IMR-90 (cell line): ENCODE measurements around the gene NTM. TPM values are rescaled to one million over a fixed set of nuclear protein-coding genes. Genes with fewer than 3 reads are reported as not detected.

Source experiments
- ATAC-seq: fragments of 200-7000 bp; cut with Tn5 transposase; 2 replicates; pipeline ENCODE4 v1.9.1; 2020; ENCODE audit warnings: low read depth, mild to moderate bottlenecking, moderate library complexity
- BruUV-seq: library from RNA; stranded (reverse); fragments of 400-500 nt; replicated peaks from 2 replicates; lab custom pipeline; 2021; lab: Mats Ljungman, UMichigan
- CTCF ChIA-PET: fragments of 300-600 bp; formaldehyde crosslinking; extraction: SDS; loops from one replicate; lab custom pipeline; 2021; ENCODE audit warnings: antibody characterized with exemption; lab: Yijun Ruan, JAX
- POLR2A ChIA-PET: fragments of 300-600 bp; sonication (Branson Sonifier 250); formaldehyde crosslinking; loops from one replicate; lab custom pipeline; 2022; ENCODE audit warnings: antibody characterized with exemption; ENCODE audit not compliant: unreplicated experiment; lab: Charles Lee
- DNase-seq: peaks from one replicate; pipeline ENCODE4 v3.0.0; 2013
- H2AFZ ChIP-seq: replicated peaks from 2 replicates; pipeline ENCODE3; 2013; ENCODE audit warnings: low read length, mild to moderate bottlenecking; ENCODE audit not compliant: poor library complexity
- H2AK5ac ChIP-seq: 2 replicates; pipeline ENCODE4 v1.6.1; 2013; ENCODE audit warnings: low read depth, low read length, inconsistent platforms
- H2AK9ac ChIP-seq: replicated peaks from 2 replicates; pipeline ENCODE3; 2013; ENCODE audit warnings: mild to moderate bottlenecking, low read depth, low read length, moderate library complexity; ENCODE audit not compliant: poor library complexity
- H2BK120ac ChIP-seq: 2 replicates; pipeline ENCODE4 v1.6.1; 2013; ENCODE audit warnings: low read depth, low read length, inconsistent platforms
- H2BK15ac ChIP-seq: 3 replicates; pipeline ENCODE4 v1.6.1; 2013; ENCODE audit warnings: low read depth, low read length, inconsistent platforms
- H2BK20ac ChIP-seq: 2 replicates; pipeline ENCODE4 v1.6.1; 2013; ENCODE audit warnings: low read depth, mild to moderate bottlenecking, inconsistent platforms, low read length, moderate library complexity
- H2BK5ac ChIP-seq: 2 replicates; pipeline ENCODE4 v1.6.1; 2013; ENCODE audit warnings: mild to moderate bottlenecking, low read depth, low read length, inconsistent platforms; ENCODE audit not compliant: poor library complexity, severe bottlenecking
- H3K14ac ChIP-seq: replicated peaks from 2 replicates; pipeline ENCODE4 v1.6.1; 2013; ENCODE audit warnings: low read depth, low read length, inconsistent platforms
- H3K18ac ChIP-seq: 2 replicates; pipeline ENCODE4 v1.6.1; 2013; ENCODE audit warnings: low read depth, low read length, control low read depth
- H3K23ac ChIP-seq: 2 replicates; pipeline ENCODE4 v1.6.1; 2013; ENCODE audit warnings: low read depth, low read length, inconsistent platforms
- H3K27ac ChIP-seq: 2 replicates; pipeline ENCODE4 v1.5.1; 2013; ENCODE audit warnings: mild to moderate bottlenecking, control low read depth, low read length; ENCODE audit not compliant: insufficient read depth
- H3K27me3 ChIP-seq: 2 replicates; pipeline ENCODE4 v1.6.1; 2013; ENCODE audit warnings: low read length; ENCODE audit not compliant: control insufficient read depth, insufficient read depth
- H3K36me3 ChIP-seq: 2 replicates; pipeline ENCODE4 v1.6.1; 2013; ENCODE audit warnings: low read length, mixed read lengths; ENCODE audit not compliant: control insufficient read depth, insufficient read depth
- H3K4ac ChIP-seq: 2 replicates; pipeline ENCODE4 v1.6.1; 2013; ENCODE audit warnings: low read depth, low read length, inconsistent platforms
- H3K4me1 ChIP-seq: 2 replicates; pipeline ENCODE4 v1.6.1; 2013; ENCODE audit warnings: low read length, mixed read lengths; ENCODE audit not compliant: control insufficient read depth, insufficient read depth
- H3K4me2 ChIP-seq: 2 replicates; pipeline ENCODE4 v1.6.1; 2013; ENCODE audit warnings: low read depth, mild to moderate bottlenecking, control low read depth, low read length, moderate library complexity
- H3K4me3 ChIP-seq: 2 replicates; pipeline ENCODE4 v1.5.1; 2013; ENCODE audit warnings: low read depth, mild to moderate bottlenecking, control low read depth, low read length, moderate library complexity; ENCODE audit not compliant: insufficient read depth
- H3K56ac ChIP-seq: 2 replicates; pipeline ENCODE4 v1.6.1; 2013; ENCODE audit warnings: low read length, inconsistent platforms; ENCODE audit not compliant: insufficient read depth; ENCODE audit errors: extremely low read depth
- H3K79me1 ChIP-seq, 2 experiments: 2 replicates each; pipeline ENCODE4 v1.6.1; 2013; ENCODE audit warnings: low read length in 2 of 2, inconsistent platforms in 1 of 2, low read depth in 1 of 2
- H3K9ac ChIP-seq: 2 replicates; pipeline ENCODE4 v1.6.1; 2013; ENCODE audit warnings: low read depth, low read length, control low read depth
- H3K9me1 ChIP-seq: 2 replicates; pipeline ENCODE4 v1.6.1; 2013; ENCODE audit warnings: low read length, inconsistent platforms; ENCODE audit not compliant: insufficient read depth
- H3K9me3 ChIP-seq: 2 replicates; pipeline ENCODE4 v1.6.1; 2013; ENCODE audit warnings: low read length; ENCODE audit not compliant: control insufficient read depth, insufficient read depth
- H4K20me1 ChIP-seq: 2 replicates; pipeline ENCODE4 v1.6.1; 2013; ENCODE audit warnings: low read length, inconsistent platforms; ENCODE audit not compliant: insufficient read depth
- H4K5ac ChIP-seq: 2 replicates; pipeline ENCODE4 v1.6.1; 2013; ENCODE audit warnings: mild to moderate bottlenecking, low read depth, low read length, control low read depth
- H4K8ac ChIP-seq, 2 experiments: 2 replicates each; pipeline ENCODE4 v1.6.1; 2013; ENCODE audit warnings: low read depth in 2 of 2, low read length in 2 of 2, control low read depth in 1 of 2, inconsistent platforms in 1 of 2
- H4K91ac ChIP-seq: 2 replicates; pipeline ENCODE4 v1.6.1; 2013; ENCODE audit warnings: low read depth, low read length, inconsistent platforms; ENCODE audit not compliant: insufficient read depth
- BHLHE40 ChIP-seq: fragments of 150-350 bp; IDR thresholded peaks from 2 replicates; pipeline ENCODE4 v1.6.1; 2016; ENCODE audit warnings: mild to moderate bottlenecking, low read depth, low read length
- CEBPB ChIP-seq: IDR thresholded peaks from 2 replicates; pipeline ENCODE4 v1.6.1; 2012; ENCODE audit warnings: low read depth, low read length, improper control_type of control experiment
- CHD1 ChIP-seq: IDR thresholded peaks from 2 replicates; pipeline ENCODE4 v1.6.1; 2012; ENCODE audit warnings: low read depth, low read length, improper control_type of control experiment
- FOS ChIP-seq: fragments of 150-350 bp; IDR thresholded peaks from 2 replicates; pipeline ENCODE4 v1.6.1; 2016; ENCODE audit warnings: low read depth, low read length
- MAFK ChIP-seq: IDR thresholded peaks from 2 replicates; pipeline ENCODE4 v1.6.1; 2012; ENCODE audit warnings: low read depth, low read length, improper control_type of control experiment
- MAZ ChIP-seq: IDR thresholded peaks from 2 replicates; pipeline ENCODE4 v1.6.1; 2012; ENCODE audit warnings: low read depth, mild to moderate bottlenecking, low read length, improper control_type of control experiment, moderate library complexity, borderline replicate concordance
- MXI1 ChIP-seq: IDR thresholded peaks from 2 replicates; pipeline ENCODE4 v1.6.1; 2012; ENCODE audit warnings: low read depth, mild to moderate bottlenecking, low read length, moderate library complexity, borderline replicate concordance
- NFE2L2 ChIP-seq: fragments of 150-350 bp; IDR thresholded peaks from 2 replicates; pipeline ENCODE4 v1.6.1; 2016; ENCODE audit warnings: low read depth, mild to moderate bottlenecking, low read length
- POLR2A ChIP-seq: IDR thresholded peaks from 2 replicates; pipeline ENCODE4 v1.6.1; 2012; ENCODE audit warnings: mild to moderate bottlenecking, low read depth, low read length
- RAD21 ChIP-seq: IDR thresholded peaks from 2 replicates; pipeline ENCODE4 v1.6.1; 2012; ENCODE audit warnings: low read length, improper control_type of control experiment
- RCOR1 ChIP-seq: IDR thresholded peaks from 2 replicates; pipeline ENCODE4 v1.6.1; 2012; ENCODE audit warnings: mild to moderate bottlenecking, low read length, improper control_type of control experiment; ENCODE audit not compliant: insufficient replicate concordance
- RFX5 ChIP-seq: IDR thresholded peaks from 2 replicates; pipeline ENCODE4 v1.8.0; 2012; ENCODE audit warnings: low read depth, mild to moderate bottlenecking, low read length, moderate library complexity
- SMC3 ChIP-seq: fragments of 150-350 bp; IDR thresholded peaks from 2 replicates; pipeline ENCODE4 v1.6.1; 2016; ENCODE audit warnings: low read depth, mild to moderate bottlenecking, antibody characterized with exemption, low read length, moderate library complexity
- WGBS, 2 experiments: methylation state at CpG; one replicate each; pipeline versions ENCODE4 v1.1.5 to v1.1.7; 2013; ENCODE audit warnings: missing lambda C conversion rate in 2 of 2; ENCODE audit not compliant: insufficient read length in 1 of 2; ENCODE audit errors: extremely low coverage in 2 of 2; 5-methylcytosine and 5-hydroxymethylcytosine counted together
- dilution Hi-C: fragments of 300-500 bp; cut with HindIII; formaldehyde crosslinking; loops from one replicate; pipeline ENCODE4 v1.14.3; 2018; ENCODE audit warnings: low sequenced_read_pairs; ENCODE audit not compliant: unreplicated experiment
- in situ Hi-C: fragments of 300-500 bp; cut with MboI; formaldehyde crosslinking; loops from 3 replicates; pipeline ENCODE4 v1.14.3; 2019; ENCODE audit warnings: low sequenced_read_pairs, inconsistent platforms, mixed read lengths
- intact Hi-C: fragments of 100-400 bp; cut with micrococcal nuclease; formaldehyde crosslinking; loops from 2 replicates; pipeline ENCODE4 v1.10.0; 2022
- polyA plus RNA-seq, 3 experiments: library from polyadenylated mRNA; depleted of rRNA; stranded (reverse); fragments of >200 nt; gene quantifications; 2 replicates each; pipeline ENCODE4 v1.2.3, GENCODE V29; 2012; ENCODE audit warnings: low replicate concordance in 1 of 3
- total RNA-seq: library from RNA; depleted of rRNA; stranded (reverse); fragments of >200 nt; gene quantifications from 2 replicates; pipeline ENCODE4 v1.2.3, GENCODE V29; 2012
- TF ChIP-seq, protein P1 (sequence below): conservative IDR thresholded peaks from 2 replicates; pipeline ENCODE4 v1.5.1; 2012; ENCODE audit warnings: mild to moderate bottlenecking, low read depth, low read length, improper control_type of control experiment
- TF ChIP-seq, protein P2 (sequence below): fragments of 150-350 bp; IDR thresholded peaks from 2 replicates; pipeline ENCODE4 v1.6.1; 2017; ENCODE audit warnings: mild to moderate bottlenecking, antibody characterized with exemption, low read length, low read depth
- TF ChIP-seq, protein P3 (sequence below): fragments of 150-350 bp; IDR thresholded peaks from 2 replicates; pipeline ENCODE4 v1.6.1; 2016; ENCODE audit warnings: low read depth, mild to moderate bottlenecking, low read length, moderate library complexity, borderline replicate concordance

NTM gene
- total and polyA plus RNA-seq, 2 of the 4 experiments (the other 2 are of a cell fraction): 19.5 to 25.5 TPM

DNA sequence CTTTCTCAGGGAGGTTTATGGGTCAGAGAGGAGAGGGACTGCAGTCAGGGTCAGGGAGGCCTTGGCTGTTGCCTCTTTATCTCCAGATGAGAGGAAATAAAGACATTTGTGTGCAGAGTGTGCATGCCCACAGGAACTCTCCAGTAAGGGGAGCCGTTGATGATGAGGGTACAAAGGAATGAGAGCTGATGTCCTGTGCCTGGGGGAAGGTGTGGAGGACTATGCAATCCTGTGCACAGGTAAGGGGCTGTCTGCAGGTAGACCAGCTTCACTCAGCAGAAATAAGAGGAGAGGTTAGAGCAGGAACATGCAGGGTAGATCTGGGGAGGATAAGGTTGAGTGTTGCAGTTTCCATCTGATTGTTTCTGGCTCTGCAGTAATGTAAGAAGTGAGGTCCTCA lies 132.6 kb downstream of the NTM start:
- H4K8ac ChIP-seq: no peak overlapping the region
- H2BK15ac ChIP-seq: no peak overlapping the region
- H3K4me2 ChIP-seq: no peak overlapping the region
- no peak overlapping the region for H2BK5ac ChIP-seq
- no peak overlapping the region for H3K4me3 ChIP-seq
- no peaks in the 10 kb centered on the region for H3K79me1 ChIP-seq
- in situ Hi-C loops (loop anchor here (25.0 kb wide), 1 partner anchor 441 kb away; no protein-coding TSS in a partner anchor), intact Hi-C loops (no loop called here), dilution Hi-C loops (no loop called here)
- H2BK120ac ChIP-seq: no peak overlapping the region
- H3K9me3 ChIP-seq: no peaks in the 10 kb centered on the region
- no peaks in the 10 kb centered on the region for H3K4me1 ChIP-seq
- no peak overlapping the region for H2AFZ ChIP-seq
- H3K14ac ChIP-seq: no peak overlapping the region
- ChIA-PET POLR2A (no interaction called here), CTCF (no interaction called here)
- H3K4ac ChIP-seq: no peak overlapping the region
- H3K27ac ChIP-seq: no peak overlapping the region
- 10% methylated on average over 1 of the region's 1 CpG; no CpG with 5 or more reads in 1 of the 2 experiments for whole genome bisulfite sequencing, 2 experiments
- no peak overlapping the region for H3K56ac ChIP-seq
- H2AK9ac ChIP-seq: no peak overlapping the region
- H4K91ac ChIP-seq: no peak overlapping the region
- H3K27me3 ChIP-seq: 0 out of 2 replicates have a peak, but pooled peaks cover 2% of the 10 kb centered on the region
- DNase-seq (no peak), ATAC-seq (no peak)
- no peak overlapping the region for H3K18ac ChIP-seq
- TF ChIP-seq CHD1: no peak
- no peak for TF ChIP-seq SMC3
- no peak for TF ChIP-seq MXI1
- TF ChIP-seq, protein P1, sequence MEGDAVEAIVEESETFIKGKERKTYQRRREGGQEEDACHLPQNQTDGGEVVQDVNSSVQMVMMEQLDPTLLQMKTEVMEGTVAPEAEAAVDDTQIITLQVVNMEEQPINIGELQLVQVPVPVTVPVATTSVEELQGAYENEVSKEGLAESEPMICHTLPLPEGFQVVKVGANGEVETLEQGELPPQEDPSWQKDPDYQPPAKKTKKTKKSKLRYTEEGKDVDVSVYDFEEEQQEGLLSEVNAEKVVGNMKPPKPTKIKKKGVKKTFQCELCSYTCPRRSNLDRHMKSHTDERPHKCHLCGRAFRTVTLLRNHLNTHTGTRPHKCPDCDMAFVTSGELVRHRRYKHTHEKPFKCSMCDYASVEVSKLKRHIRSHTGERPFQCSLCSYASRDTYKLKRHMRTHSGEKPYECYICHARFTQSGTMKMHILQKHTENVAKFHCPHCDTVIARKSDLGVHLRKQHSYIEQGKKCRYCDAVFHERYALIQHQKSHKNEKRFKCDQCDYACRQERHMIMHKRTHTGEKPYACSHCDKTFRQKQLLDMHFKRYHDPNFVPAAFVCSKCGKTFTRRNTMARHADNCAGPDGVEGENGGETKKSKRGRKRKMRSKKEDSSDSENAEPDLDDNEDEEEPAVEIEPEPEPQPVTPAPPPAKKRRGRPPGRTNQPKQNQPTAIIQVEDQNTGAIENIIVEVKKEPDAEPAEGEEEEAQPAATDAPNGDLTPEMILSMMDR: no peak
- TF ChIP-seq RFX5: no peak
- no peak for TF ChIP-seq POLR2A
- TF ChIP-seq CEBPB: no peak
- TF ChIP-seq RCOR1: no peak
- TF ChIP-seq FOS: no peak
- no peak for TF ChIP-seq NFE2L2
- no peak for TF ChIP-seq BHLHE40
- TF ChIP-seq, protein P2, sequence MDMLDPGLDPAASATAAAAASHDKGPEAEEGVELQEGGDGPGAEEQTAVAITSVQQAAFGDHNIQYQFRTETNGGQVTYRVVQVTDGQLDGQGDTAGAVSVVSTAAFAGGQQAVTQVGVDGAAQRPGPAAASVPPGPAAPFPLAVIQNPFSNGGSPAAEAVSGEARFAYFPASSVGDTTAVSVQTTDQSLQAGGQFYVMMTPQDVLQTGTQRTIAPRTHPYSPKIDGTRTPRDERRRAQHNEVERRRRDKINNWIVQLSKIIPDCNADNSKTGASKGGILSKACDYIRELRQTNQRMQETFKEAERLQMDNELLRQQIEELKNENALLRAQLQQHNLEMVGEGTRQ: no peak
- TF ChIP-seq, protein P3, sequence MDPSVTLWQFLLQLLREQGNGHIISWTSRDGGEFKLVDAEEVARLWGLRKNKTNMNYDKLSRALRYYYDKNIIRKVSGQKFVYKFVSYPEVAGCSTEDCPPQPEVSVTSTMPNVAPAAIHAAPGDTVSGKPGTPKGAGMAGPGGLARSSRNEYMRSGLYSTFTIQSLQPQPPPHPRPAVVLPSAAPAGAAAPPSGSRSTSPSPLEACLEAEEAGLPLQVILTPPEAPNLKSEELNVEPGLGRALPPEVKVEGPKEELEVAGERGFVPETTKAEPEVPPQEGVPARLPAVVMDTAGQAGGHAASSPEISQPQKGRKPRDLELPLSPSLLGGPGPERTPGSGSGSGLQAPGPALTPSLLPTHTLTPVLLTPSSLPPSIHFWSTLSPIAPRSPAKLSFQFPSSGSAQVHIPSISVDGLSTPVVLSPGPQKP: no peak
- TF ChIP-seq RAD21: no peak
- no peak for TF ChIP-seq MAFK
- no peak for TF ChIP-seq MAZ
- H2BK20ac ChIP-seq: no peak overlapping the region
- H3K9me1 ChIP-seq: no peaks in the 10 kb centered on the region
- H2AK5ac ChIP-seq: no peak overlapping the region
- no peaks in the 10 kb centered on the region for H4K20me1 ChIP-seq
- H3K23ac ChIP-seq: no peak overlapping the region
- no peak overlapping the region for H3K9ac ChIP-seq
- no peaks in the 10 kb centered on the region for H3K36me3 ChIP-seq
- BruUV-seq: no TSS peak
- H4K5ac ChIP-seq: no peak overlapping the region
